Tibial artery (tissue), 4 donors: ENCODE measurements around the gene TXNRD2.
"Not testable (repeated sequence)": the region's sequence is repeated elsewhere in the genome, so short reads cannot be mapped to it uniquely, and the experiment has no call there.

Experiments
- DNase-seq, 2 donors: peaks; one replicate each; pipeline ENCODE4 v3.0.0-alpha.2; 2019
- H3K27ac ChIP-seq, 2 donors: fragments of 200-600 bp; sonication (generic) in 1 of 2; 1 replicate in 1 of 2; 2 replicates in 1 of 2; pipeline ENCODE4 v1.5.1; 2018 to 2019; ENCODE audit warnings: mild to moderate bottlenecking in 1 of 2
- H3K27me3 ChIP-seq, 2 donors: fragments of 200-600 bp; sonication (generic) in 1 of 2; one replicate each; pipeline versions ENCODE4 v1.5.1 to v1.6.0; 2016 to 2019
- H3K36me3 ChIP-seq, 3 donors: fragments of 200-600 bp; sonication (generic) in 2 of 3; one replicate each; pipeline ENCODE4 v1.5.1; 2016 to 2019; ENCODE audit warnings: mild to moderate bottlenecking in 2 of 3
- H3K4me1 ChIP-seq, 4 donors: fragments of 200-600 bp; sonication (generic) in 2 of 4; 1 replicate in 3 of 4; 2 replicates in 1 of 4; pipeline ENCODE4 v1.5.1; 2016 to 2019
- H3K4me3 ChIP-seq, 2 donors: fragments of 200-600 bp; sonication (generic) in 1 of 2; 1 replicate in 1 of 2; 2 replicates in 1 of 2; pipeline ENCODE4 v1.5.1; 2018 to 2019; ENCODE audit warnings: mild to moderate bottlenecking in 2 of 2
- H3K9me3 ChIP-seq, 3 donors: fragments of 200-600 bp; sonication (generic) in 1 of 3; one replicate each; pipeline ENCODE4 v1.5.1; 2016 to 2019
- CTCF ChIP-seq, 2 experiments: fragments of 200-600 bp in 1 of 2; fragments of 450-650 bp in 1 of 2; IDR thresholded peaks; one replicate each; pipeline ENCODE4 v1.5.1; 2017 to 2019; ENCODE audit warnings: antibody characterized with exemption in 2 of 2, mild to moderate bottlenecking in 1 of 2, moderate library complexity in 1 of 2
- intact Hi-C: fragments of 100-400 bp; cut with DNase I; formaldehyde crosslinking; loops from one replicate; pipeline ENCODE4 v1.15.0; 2023; ENCODE audit warnings: low total_unique reads

The TXNRD2 gene

GRCh38 chr22:19942157-19943081, 801 bp upstream of the TXNRD2 start:
- no peaks in the 10 kb centered on the region for H3K36me3 ChIP-seq
- no peak for TF ChIP-seq CTCF (IDR thresholded peaks at IDR 0.05)
- peak overlapping the region; percentile 96 to 98 for H3K27ac ChIP-seq
- peak; percentile 73 to 75 for DNase-seq
- H3K9me3 ChIP-seq: no peaks in the 10 kb centered on the region
- H3K27me3 ChIP-seq: no peaks in the 10 kb centered on the region
- intact Hi-C loops: no loop called here
- H3K4me1 ChIP-seq: peaks cover 2 to 57% (median 38%) of the 10 kb centered on the region in 4 donors
- peak overlapping the region; percentile 79 to 99 for H3K4me3 ChIP-seq

GRCh38 chr22:19940536-19941364, 868 bp downstream of the TXNRD2 start:
- peak overlapping the region; percentile 96 to 98 for H3K27ac ChIP-seq
- H3K4me1 ChIP-seq: peaks cover 0 to 40% (median 30%) of the 10 kb centered on the region in 4 donors
- H3K4me3 ChIP-seq: peak overlapping the region; percentile 79 to 99
- TF ChIP-seq CTCF (IDR thresholded peaks at IDR 0.05): no peak
- no peak for DNase-seq
- H3K27me3 ChIP-seq: no peaks in the 10 kb centered on the region
- intact Hi-C loops: no loop called here
- no peaks in the 10 kb centered on the region for H3K9me3 ChIP-seq
- peaks cover 0 to 2% (median 0%) of the 10 kb centered on the region in 3 donors for H3K36me3 ChIP-seq

GRCh38 chr22:19937616-19938473, 3.8 kb downstream of the TXNRD2 start:
- DNase-seq: no peak
- Histone ChIP-seq H3K27ac (no peak overlapping the region), H3K4me3 (no peak overlapping the region), H3K36me3 (peaks cover 0 to 9% (median 0%) of the 10 kb centered on the region in 3 donors), H3K27me3 (no peaks in the 10 kb centered on the region), H3K4me1 (peaks cover 0 to 23% (median 10%) of the 10 kb centered on the region in 4 donors), H3K9me3 (no peaks in the 10 kb centered on the region)
- no peak for TF ChIP-seq CTCF (IDR thresholded peaks at IDR 0.05)
- intact Hi-C loops: no loop called here

- Histone ChIP-seq H3K27ac (no peak overlapping the region), H3K4me1 (peaks cover 0 to 19% (median 8%) of the 10 kb centered on the region in 4 donors), H3K27me3 (no peaks in the 10 kb centered on the region), H3K4me3 (no peak overlapping the region), H3K36me3 (peaks cover 0 to 9% (median 0%) of the 10 kb centered on the region in 3 donors), H3K9me3 (no peaks in the 10 kb centered on the region)
- intact Hi-C loops: no loop called here
- no peak for DNase-seq
- TF ChIP-seq CTCF (IDR thresholded peaks at IDR 0.05): no peak
Observed at GRCh38 chr22:19936513-19936912, 5.1 kb downstream of the TXNRD2 start.

GRCh38 chr22:19935123-19935718, 6.4 kb downstream of the TXNRD2 start:
- H3K27me3 ChIP-seq, intact Hi-C loops, H3K27ac ChIP-seq, H3K4me3 ChIP-seq, H3K4me1 ChIP-seq, DNase-seq, H3K9me3 ChIP-seq: not testable (repeated sequence)
- H3K36me3 ChIP-seq: peaks cover 0 to 14% (median 0%) of the 10 kb centered on the region in 3 donors
